ENCODE measurements around the gene FHOD3. TPM values are rescaled to one million over a fixed set of nuclear protein-coding genes. Genes with fewer than 3 reads are reported as not detected.
A peak's percentile ranks its signal among the peaks of the same experiment; 100 is the strongest.

The FHOD3 gene
- total and polyA plus RNA-seq, 4 donors, result 0.57 to 1.3 (median 1.2) TPM; not detected in 1

DNA sequence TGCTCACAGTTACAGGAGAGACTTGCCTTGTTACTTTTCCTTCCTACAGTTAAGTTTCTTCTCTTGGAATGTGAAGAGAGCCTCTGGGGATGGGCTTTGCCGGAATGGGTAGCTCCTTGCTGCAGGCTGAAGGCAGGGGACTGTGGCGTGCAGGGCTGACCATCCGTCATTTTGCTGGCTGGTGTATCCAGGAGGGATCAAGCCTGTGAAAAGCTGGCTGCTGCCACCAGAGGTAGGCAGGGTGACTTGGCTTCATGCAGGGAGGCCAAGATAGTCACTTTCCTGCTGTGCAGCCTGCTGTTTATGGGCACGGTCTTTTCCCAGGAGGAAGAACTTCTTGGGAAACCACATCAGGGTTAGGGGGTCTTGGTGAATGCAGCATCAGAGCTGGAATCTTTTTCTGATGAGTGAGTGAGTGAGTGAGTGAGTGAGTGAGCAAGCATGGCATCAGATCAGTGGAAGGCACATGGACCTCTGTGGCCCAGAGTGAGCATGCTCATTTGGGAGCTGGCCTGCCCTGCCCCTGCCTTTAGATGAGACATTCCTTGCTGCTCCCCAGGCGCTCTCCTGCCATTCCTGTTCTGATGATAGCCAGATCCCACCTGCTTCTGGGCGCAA is 33.0 kb downstream of the FHOD3 start:
- 93% methylated on average over 6 of the region's 6 CpGs for WGBS
- Histone ChIP-seq H3K9me3 (ENCODE audit: control insufficient read depth in 4 of 4, low read length in 3 of 4) (no peaks in the 10 kb centered on the region), H3K27me3 (ENCODE audit: control insufficient read depth in 4 of 4, insufficient read depth in 4 of 4, low read length in 3 of 4) (peaks cover 0 to 3% (median 0%) of the 10 kb centered on the region in 4 donors), H3K9ac (ENCODE audit: low read depth in 1 of 2, low read length in 2 of 2) (no peak overlapping the region), H3K27ac (ENCODE audit: low read depth in 1 of 2, low read length in 2 of 2) (no peak overlapping the region), H3K4me3 (ENCODE audit: low read depth in 1 of 3, low read length in 3 of 3) (no peak overlapping the region), H3K4me1 (ENCODE audit: control insufficient read depth in 4 of 4, insufficient read depth in 4 of 4, low read length in 3 of 4) (no peaks in the 10 kb centered on the region), H3K36me3 (ENCODE audit: control insufficient read depth in 4 of 4, insufficient read depth in 3 of 4, low read depth in 1 of 4, low read length in 3 of 4) (no peaks in the 10 kb centered on the region)
- peak; percentile 28 for DNase-seq (ENCODE audit: low spot score)
- no peak for TF ChIP-seq FOXA1 (IDR thresholded peaks at IDR 0.05)
- TF ChIP-seq RAD21 (IDR thresholded peaks at IDR 0.05), result no peak
- no peak for TF ChIP-seq FOXA2 (IDR thresholded peaks at IDR 0.05)
- no peak for TF ChIP-seq HNF4G (IDR thresholded peaks at IDR 0.05)
- no peak for TF ChIP-seq HNF4A (conservative IDR thresholded peaks at IDR 0.05)

DNA sequence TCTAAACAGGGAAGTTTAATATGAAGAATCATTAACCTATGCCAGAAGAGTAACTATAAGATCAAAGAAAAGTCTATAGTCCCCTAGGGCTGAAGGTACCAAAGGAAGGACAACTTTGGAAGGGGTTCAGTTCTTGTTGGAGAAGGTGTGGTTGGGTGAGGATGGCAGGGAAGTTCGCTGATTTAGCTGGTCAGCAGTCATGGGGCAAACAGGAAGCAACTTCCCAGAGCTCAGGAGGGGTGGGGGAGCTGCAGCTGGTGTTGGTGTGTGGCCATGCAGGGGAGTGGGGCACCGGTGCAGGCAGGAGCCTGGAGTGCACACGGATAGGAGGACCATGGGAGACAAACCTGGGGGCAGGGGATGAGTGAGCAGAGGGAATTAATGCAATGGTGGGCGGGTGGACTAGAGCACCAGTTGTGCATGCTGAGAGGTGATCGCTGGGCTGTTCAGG is 34.0 kb downstream of the FHOD3 start:
- H3K9ac ChIP-seq (ENCODE audit: low read depth in 1 of 2, low read length in 2 of 2), result no peak overlapping the region
- no peaks in the 10 kb centered on the region for H3K4me1 ChIP-seq (ENCODE audit: control insufficient read depth in 4 of 4, insufficient read depth in 4 of 4, low read length in 3 of 4)
- no peak for TF ChIP-seq FOXA1 (IDR thresholded peaks at IDR 0.05)
- TF ChIP-seq, protein P1, sequence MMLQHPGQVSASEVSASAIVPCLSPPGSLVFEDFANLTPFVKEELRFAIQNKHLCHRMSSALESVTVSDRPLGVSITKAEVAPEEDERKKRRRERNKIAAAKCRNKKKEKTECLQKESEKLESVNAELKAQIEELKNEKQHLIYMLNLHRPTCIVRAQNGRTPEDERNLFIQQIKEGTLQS (IDR thresholded peaks at IDR 0.05), result no peak
- TF ChIP-seq GABPA (IDR thresholded peaks at IDR 0.05 in 1 of 2, conservative IDR thresholded peaks at IDR 0.05 in 1 of 2), result no peak
- no peak for TF ChIP-seq EGR1 (IDR thresholded peaks at IDR 0.05; ENCODE audit: low read depth in 2 of 2)
- no peak for TF ChIP-seq HNF4A (conservative IDR thresholded peaks at IDR 0.05)
- TF ChIP-seq, protein P2, sequence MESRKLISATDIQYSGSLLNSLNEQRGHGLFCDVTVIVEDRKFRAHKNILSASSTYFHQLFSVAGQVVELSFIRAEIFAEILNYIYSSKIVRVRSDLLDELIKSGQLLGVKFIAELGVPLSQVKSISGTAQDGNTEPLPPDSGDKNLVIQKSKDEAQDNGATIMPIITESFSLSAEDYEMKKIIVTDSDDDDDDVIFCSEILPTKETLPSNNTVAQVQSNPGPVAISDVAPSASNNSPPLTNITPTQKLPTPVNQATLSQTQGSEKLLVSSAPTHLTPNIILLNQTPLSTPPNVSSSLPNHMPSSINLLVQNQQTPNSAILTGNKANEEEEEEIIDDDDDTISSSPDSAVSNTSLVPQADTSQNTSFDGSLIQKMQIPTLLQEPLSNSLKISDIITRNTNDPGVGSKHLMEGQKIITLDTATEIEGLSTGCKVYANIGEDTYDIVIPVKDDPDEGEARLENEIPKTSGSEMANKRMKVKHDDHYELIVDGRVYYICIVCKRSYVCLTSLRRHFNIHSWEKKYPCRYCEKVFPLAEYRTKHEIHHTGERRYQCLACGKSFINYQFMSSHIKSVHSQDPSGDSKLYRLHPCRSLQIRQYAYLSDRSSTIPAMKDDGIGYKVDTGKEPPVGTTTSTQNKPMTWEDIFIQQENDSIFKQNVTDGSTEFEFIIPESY (IDR thresholded peaks at IDR 0.05), result no peak
- no peak for TF ChIP-seq YY1 (IDR thresholded peaks at IDR 0.05)
- TF ChIP-seq FOXA2 (IDR thresholded peaks at IDR 0.05), result no peak
- no peak for TF ChIP-seq TAF1 (conservative IDR thresholded peaks at IDR 0.05)
- TF ChIP-seq, protein P3, sequence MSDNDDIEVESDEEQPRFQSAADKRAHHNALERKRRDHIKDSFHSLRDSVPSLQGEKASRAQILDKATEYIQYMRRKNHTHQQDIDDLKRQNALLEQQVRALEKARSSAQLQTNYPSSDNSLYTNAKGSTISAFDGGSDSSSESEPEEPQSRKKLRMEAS (IDR thresholded peaks at IDR 0.05), result no peak
- TF ChIP-seq SP1 (IDR thresholded peaks at IDR 0.05), result no peak
- no peak for TF ChIP-seq RAD21 (IDR thresholded peaks at IDR 0.05)
- TF ChIP-seq NR2F2 (IDR thresholded peaks at IDR 0.05), result no peak
- no peak for TF ChIP-seq JUND (IDR thresholded peaks at IDR 0.05)
- no peaks in the 10 kb centered on the region for H3K36me3 ChIP-seq (ENCODE audit: control insufficient read depth in 4 of 4, insufficient read depth in 3 of 4, low read depth in 1 of 4, low read length in 3 of 4)
- H3K4me3 ChIP-seq (ENCODE audit: low read depth in 1 of 3, low read length in 3 of 3), result no peak overlapping the region
- WGBS, result 72% methylated on average over 5 of the region's 5 CpGs
- no peak overlapping the region for H3K27ac ChIP-seq (ENCODE audit: low read depth in 1 of 2, low read length in 2 of 2)
- peaks cover 0 to 3% (median 0%) of the 10 kb centered on the region in 4 donors for H3K27me3 ChIP-seq (ENCODE audit: control insufficient read depth in 4 of 4, insufficient read depth in 4 of 4, low read length in 3 of 4)
- peak; percentile 25 for DNase-seq (ENCODE audit: low spot score)
- H3K9me3 ChIP-seq (ENCODE audit: control insufficient read depth in 4 of 4, low read length in 3 of 4), result no peaks in the 10 kb centered on the region

DNA sequence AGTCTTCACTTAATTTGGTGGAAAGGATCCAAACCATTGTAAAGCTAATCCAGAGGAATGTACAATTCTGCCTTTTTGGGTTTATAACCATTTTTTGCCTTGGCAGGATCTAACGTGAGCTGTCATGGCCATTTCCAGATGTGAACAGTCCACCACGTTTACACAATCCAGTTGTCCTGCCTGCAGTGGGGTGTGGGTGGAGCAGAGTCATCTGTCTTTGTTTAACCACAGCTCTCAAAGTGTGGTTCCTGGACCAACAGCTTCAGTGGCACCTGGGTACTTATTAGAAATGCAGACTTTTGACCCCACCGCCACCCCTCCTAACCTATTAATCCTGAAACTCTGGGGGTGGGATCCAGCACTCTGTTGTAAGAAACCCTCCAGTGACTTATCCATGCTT is 35.9 kb downstream of the FHOD3 start:
- no peak overlapping the region for H3K4me3 ChIP-seq (ENCODE audit: low read depth in 1 of 3, low read length in 3 of 3)
- 37% methylated on average over 3 of the region's 3 CpGs for WGBS
- peaks cover 0 to 3% (median 0%) of the 10 kb centered on the region in 4 donors for H3K27me3 ChIP-seq (ENCODE audit: control insufficient read depth in 4 of 4, insufficient read depth in 4 of 4, low read length in 3 of 4)
- no peak overlapping the region for H3K27ac ChIP-seq (ENCODE audit: low read depth in 1 of 2, low read length in 2 of 2)
- TF ChIP-seq, protein P1 (IDR thresholded peaks at IDR 0.05), result no peak
- TF ChIP-seq EGR1 (IDR thresholded peaks at IDR 0.05; ENCODE audit: low read depth in 2 of 2) (no peak), GABPA (IDR thresholded peaks at IDR 0.05 in 1 of 2, conservative IDR thresholded peaks at IDR 0.05 in 1 of 2) (no peak), HNF4A (conservative IDR thresholded peaks at IDR 0.05) (no peak), SP1 (IDR thresholded peaks at IDR 0.05) (no peak)
- TF ChIP-seq, protein P4, sequence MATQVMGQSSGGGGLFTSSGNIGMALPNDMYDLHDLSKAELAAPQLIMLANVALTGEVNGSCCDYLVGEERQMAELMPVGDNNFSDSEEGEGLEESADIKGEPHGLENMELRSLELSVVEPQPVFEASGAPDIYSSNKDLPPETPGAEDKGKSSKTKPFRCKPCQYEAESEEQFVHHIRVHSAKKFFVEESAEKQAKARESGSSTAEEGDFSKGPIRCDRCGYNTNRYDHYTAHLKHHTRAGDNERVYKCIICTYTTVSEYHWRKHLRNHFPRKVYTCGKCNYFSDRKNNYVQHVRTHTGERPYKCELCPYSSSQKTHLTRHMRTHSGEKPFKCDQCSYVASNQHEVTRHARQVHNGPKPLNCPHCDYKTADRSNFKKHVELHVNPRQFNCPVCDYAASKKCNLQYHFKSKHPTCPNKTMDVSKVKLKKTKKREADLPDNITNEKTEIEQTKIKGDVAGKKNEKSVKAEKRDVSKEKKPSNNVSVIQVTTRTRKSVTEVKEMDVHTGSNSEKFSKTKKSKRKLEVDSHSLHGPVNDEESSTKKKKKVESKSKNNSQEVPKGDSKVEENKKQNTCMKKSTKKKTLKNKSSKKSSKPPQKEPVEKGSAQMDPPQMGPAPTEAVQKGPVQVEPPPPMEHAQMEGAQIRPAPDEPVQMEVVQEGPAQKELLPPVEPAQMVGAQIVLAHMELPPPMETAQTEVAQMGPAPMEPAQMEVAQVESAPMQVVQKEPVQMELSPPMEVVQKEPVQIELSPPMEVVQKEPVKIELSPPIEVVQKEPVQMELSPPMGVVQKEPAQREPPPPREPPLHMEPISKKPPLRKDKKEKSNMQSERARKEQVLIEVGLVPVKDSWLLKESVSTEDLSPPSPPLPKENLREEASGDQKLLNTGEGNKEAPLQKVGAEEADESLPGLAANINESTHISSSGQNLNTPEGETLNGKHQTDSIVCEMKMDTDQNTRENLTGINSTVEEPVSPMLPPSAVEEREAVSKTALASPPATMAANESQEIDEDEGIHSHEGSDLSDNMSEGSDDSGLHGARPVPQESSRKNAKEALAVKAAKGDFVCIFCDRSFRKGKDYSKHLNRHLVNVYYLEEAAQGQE (IDR thresholded peaks at IDR 0.05), result no peak
- TF ChIP-seq, protein P2 (IDR thresholded peaks at IDR 0.05), result no peak
- DNase-seq (ENCODE audit: low spot score), result peak; percentile 20
- no peaks in the 10 kb centered on the region for H3K9me3 ChIP-seq (ENCODE audit: control insufficient read depth in 4 of 4, low read length in 3 of 4)
- no peak overlapping the region for H3K9ac ChIP-seq (ENCODE audit: low read depth in 1 of 2, low read length in 2 of 2)
- no peaks in the 10 kb centered on the region for H3K36me3 ChIP-seq (ENCODE audit: control insufficient read depth in 4 of 4, insufficient read depth in 3 of 4, low read depth in 1 of 4, low read length in 3 of 4)
- peaks cover 0 to 6% (median 0%) of the 10 kb centered on the region in 4 donors for H3K4me1 ChIP-seq (ENCODE audit: control insufficient read depth in 4 of 4, insufficient read depth in 4 of 4, low read length in 3 of 4)
